ENCODE results near the gene SPATA7.

SPATA7 gene

GRCh38 chr14:88352698-88353097 lies 32.8 kb upstream of the SPATA7 start:
- TF ChIP-seq, protein P1, sequence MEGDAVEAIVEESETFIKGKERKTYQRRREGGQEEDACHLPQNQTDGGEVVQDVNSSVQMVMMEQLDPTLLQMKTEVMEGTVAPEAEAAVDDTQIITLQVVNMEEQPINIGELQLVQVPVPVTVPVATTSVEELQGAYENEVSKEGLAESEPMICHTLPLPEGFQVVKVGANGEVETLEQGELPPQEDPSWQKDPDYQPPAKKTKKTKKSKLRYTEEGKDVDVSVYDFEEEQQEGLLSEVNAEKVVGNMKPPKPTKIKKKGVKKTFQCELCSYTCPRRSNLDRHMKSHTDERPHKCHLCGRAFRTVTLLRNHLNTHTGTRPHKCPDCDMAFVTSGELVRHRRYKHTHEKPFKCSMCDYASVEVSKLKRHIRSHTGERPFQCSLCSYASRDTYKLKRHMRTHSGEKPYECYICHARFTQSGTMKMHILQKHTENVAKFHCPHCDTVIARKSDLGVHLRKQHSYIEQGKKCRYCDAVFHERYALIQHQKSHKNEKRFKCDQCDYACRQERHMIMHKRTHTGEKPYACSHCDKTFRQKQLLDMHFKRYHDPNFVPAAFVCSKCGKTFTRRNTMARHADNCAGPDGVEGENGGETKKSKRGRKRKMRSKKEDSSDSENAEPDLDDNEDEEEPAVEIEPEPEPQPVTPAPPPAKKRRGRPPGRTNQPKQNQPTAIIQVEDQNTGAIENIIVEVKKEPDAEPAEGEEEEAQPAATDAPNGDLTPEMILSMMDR (IDR thresholded peaks at IDR 0.05; ENCODE audit: low read depth, low read length, missing control alignments), result no peak
- no peak for DNase-seq (ENCODE audit: low read depth)
- H3K4me3 ChIP-seq (ENCODE audit: low read depth, low read length), result no peak overlapping the region

DNA sequence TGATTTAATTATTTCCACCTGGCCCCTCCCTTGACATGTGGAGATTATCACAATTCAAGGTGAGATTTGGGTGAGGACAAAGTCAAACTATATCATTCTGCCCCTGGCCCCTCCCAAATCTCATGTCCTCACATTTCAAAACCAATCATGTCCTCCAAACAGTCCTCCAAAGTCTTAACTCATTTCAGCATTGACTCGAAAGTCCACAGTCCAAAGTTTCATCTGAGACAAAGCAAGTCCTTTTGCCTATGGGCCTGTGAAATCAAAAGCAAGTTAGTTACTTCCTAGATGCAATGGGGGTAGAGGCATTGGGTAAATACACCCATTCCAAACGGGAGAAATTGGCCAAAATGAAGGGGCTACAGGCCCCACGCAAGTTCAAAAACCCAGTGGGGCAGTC lies 31.1 kb upstream of the SPATA7 start:
- TF ChIP-seq, protein P1 (IDR thresholded peaks at IDR 0.05; ENCODE audit: low read depth, low read length, missing control alignments), result no peak
- DNase-seq (ENCODE audit: low read depth), result no peak
- H3K4me3 ChIP-seq (ENCODE audit: low read depth, low read length), result no peak overlapping the region

GRCh38 chr14:88359500-88359899 lies 26.0 kb upstream of the SPATA7 start:
- TF ChIP-seq, protein P1 (IDR thresholded peaks at IDR 0.05; ENCODE audit: low read depth, low read length, missing control alignments), result no peak
- no peak overlapping the region for H3K4me3 ChIP-seq (ENCODE audit: low read depth, low read length)
- no peak for DNase-seq (ENCODE audit: low read depth)

DNA sequence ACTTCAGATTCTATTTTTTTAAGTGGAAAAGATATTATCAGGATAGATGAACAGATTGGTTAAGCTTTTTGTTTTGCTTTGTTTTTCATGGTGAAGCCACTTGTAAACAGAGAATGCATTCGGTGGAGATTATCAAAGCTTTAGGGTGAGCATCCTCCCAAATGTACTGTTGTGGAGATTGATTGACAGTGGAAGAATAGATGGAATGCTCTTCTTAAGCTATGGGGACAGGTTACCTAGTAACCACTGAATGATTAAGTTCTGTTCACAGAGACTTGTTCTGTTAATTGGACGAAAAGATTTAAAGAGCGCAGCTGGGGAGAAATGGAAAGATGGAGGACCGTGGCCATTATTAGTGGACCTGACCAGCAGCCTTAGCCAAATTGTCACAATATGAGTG lies 21.8 kb upstream of the SPATA7 start:
- no peak for DNase-seq (ENCODE audit: low read depth)
- TF ChIP-seq, protein P1 (IDR thresholded peaks at IDR 0.05; ENCODE audit: low read depth, low read length, missing control alignments), result no peak
- no peak overlapping the region for H3K4me3 ChIP-seq (ENCODE audit: low read depth, low read length)

DNA sequence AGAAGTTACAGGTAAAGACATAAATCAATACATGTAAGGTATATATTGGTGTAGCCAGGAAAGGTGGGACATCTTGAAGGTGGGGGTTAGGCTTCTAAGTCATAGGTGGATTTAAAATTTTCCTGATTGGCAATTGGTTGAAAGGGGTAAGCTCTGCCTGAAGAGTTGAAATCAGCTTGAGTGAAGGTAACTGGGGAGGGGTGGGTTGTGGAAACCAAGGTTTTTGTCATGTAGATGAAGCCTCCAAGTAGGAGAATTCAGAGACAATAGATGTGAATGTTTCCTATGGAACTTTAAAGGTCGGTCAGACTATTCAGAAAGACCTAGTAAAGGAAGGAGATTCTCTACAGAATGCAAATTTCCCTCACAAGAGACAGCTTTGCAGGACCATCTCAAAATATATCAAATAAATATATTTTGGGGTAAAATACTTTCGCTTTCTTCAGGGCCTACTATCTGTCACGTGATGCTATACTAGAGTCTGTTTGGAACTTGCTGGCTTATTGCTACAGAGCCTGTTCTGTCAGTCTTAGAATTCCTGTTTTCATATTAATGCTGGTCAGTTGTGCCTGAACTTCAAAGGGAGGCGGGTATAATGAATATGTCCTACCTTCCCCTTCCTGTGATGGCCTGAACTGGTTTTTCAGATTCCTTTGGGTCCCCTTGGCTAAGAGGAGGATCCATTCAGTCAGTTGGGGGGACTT lies 20.6 kb upstream of the SPATA7 start:
- no peak for DNase-seq (ENCODE audit: low read depth)
- no peak overlapping the region for H3K4me3 ChIP-seq (ENCODE audit: low read depth, low read length)
- TF ChIP-seq, protein P1 (IDR thresholded peaks at IDR 0.05; ENCODE audit: low read depth, low read length, missing control alignments), result no peak

DNA sequence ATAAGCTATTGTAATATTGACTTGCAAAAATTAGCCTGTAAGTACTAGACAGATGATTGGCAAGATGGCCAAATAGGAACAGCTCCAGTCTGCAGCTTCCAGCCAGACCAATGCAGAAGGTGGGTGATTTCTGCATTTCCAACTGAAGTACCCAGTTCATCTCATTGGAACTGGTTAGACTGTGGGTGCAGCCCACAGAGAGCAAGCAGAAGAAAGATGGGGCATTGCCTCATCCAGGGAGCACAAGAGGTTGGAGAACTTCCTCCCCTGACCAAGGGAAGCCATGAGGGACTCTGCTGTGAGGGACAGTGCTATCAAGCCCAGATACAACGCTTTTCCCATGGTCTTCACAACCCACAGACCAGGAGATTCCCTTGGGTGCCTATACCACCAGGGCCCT lies 16.0 kb upstream of the SPATA7 start:
- H3K4me3 ChIP-seq (ENCODE audit: low read depth, low read length), result no peak overlapping the region
- no peak for DNase-seq (ENCODE audit: low read depth)
- TF ChIP-seq, protein P1 (IDR thresholded peaks at IDR 0.05; ENCODE audit: low read depth, low read length, missing control alignments), result no peak

GRCh38 chr14:88379706-88380343 lies 5.6 kb upstream of the SPATA7 start:
- H3K4me3 ChIP-seq (ENCODE audit: low read depth, low read length), result no peak overlapping the region
- DNase-seq (ENCODE audit: low read depth), result no peak
- TF ChIP-seq, protein P1 (IDR thresholded peaks at IDR 0.05; ENCODE audit: low read depth, low read length, missing control alignments), result no peak

Measured in GM12864 (cell line).